ENCODE data around the gene MYO10.
"Not testable (repeated sequence)": the region's sequence is repeated elsewhere in the genome, so short reads cannot be mapped to it uniquely, and the experiment has no call there.

MYO10 gene

GRCh38 chr5:16866273-16866672, 69.8 kb downstream of the MYO10 start:
- no peak for DNase-seq (ENCODE audit: low read depth in 1 of 2, low spot score in 1 of 2)

DNA sequence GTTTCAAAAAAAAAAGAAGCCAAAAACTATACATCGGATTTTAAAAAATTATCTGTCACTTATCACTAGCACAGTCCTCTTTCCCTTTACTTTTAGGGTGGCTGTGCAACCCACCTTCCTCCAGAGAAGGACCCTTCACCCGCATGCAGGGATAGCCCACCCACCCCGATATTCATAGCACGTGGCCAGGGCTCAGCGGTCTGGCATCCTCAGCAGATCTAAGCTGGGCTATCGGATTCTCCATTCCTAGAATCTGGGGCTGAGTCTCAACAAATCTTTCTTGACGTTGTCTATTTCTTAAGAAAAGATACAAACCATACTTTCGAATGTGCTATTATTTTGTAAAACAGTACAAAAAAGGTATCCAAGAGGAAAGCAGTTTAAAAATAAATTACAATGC, 70.9 kb downstream of the MYO10 start:
- no peak for DNase-seq (ENCODE audit: low read depth in 1 of 2, low spot score in 1 of 2)

DNA sequence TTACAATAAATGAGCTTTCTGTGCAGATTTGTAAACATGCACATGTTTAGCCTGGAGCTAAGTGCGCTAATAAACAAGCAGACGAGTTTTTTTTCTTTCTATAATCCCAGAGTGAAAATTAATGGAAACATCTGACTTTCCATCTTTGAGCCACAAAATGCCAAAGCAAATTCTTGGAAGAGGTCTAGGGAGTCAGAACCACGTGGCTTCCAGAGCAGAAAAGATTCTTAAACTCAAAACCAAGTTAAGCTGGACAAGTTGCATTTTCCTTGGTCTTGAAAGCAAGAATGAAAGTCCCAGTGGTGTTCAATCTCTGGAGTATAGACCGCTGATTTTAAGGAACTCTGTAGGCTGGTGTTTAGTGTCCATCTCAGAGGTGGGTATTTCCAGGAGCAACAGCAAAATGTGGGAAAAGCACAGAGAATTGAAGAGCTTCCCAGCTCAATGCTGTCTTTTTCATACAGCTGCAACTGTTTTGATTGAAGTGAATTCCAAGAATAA, 71.4 kb downstream of the MYO10 start:
- no peak for DNase-seq (ENCODE audit: low read depth in 1 of 2, low spot score in 1 of 2)

- DNase-seq (ENCODE audit: low read depth in 1 of 2, low spot score in 1 of 2), result no peak
Observed at GRCh38 chr5:16863469-16863946, 72.6 kb downstream of the MYO10 start.

GRCh38 chr5:16862777-16863176, 73.3 kb downstream of the MYO10 start:
- no peak for DNase-seq (ENCODE audit: low read depth in 1 of 2, low spot score in 1 of 2)

DNA sequence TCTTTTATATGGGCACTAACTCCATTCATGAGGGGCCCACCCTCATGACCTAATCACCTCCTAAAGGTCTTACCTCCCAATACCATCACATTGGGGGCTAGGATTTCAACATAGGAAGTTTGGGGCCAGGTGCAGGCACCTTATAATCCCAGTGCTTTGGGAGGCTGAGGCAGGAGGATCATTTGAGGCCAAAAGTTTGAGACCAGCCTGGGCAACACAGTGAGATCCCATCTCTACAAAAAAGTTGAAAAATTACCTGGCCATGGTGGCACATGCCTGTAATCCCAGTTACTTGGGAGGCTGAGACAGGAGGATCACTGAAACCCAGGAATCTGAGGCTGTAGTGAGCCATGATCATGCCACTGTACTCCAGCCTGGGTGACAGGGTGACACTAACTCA, 76.7 kb downstream of the MYO10 start:
- DNase-seq (ENCODE audit: low read depth in 1 of 2, low spot score in 1 of 2), result no peak

DNA sequence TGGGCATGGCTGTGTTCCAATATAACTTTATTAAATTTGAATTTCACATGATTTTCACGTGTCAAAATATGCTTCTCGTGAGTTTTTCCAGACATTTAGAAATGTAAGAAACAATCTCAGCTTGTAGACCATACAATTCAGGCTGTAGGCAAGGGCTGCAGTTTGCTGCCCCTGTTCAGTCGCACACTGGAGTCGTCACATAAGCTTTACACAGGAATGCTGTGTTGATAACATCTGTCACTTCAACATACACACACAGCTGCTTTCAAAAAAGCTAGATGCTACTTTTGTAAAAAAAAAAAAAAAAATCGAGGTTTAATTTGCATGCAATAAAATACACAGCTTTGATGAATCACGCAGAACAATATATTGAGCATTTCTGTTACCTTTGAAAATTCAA, 77.9 kb downstream of the MYO10 start:
- no peak for DNase-seq (ENCODE audit: low read depth in 1 of 2, low spot score in 1 of 2)

- DNase-seq (ENCODE audit: low read depth in 1 of 2, low spot score in 1 of 2), result no peak
Observed at GRCh38 chr5:16857635-16858034, 78.5 kb downstream of the MYO10 start.

DNA sequence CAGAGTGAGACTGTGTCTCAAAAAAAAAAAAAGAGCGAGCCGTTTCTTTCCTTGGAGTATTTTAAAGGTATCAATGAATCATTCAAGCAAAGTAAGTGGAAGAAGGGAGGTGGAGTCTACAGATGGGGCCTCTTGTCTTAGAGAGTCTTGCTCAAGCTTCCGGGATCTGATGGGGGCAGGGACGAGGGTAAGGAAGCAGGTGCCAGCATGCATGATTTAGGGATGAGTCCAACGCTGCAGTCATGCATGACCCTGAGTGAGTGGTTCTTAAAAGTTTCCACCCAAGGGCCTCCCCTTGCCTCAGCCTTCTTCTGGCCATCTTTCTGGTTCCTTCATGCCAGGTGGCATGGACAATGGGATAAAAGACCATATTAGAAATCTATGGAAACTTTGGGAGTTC, 79.6 kb downstream of the MYO10 start:
- no peak for DNase-seq (ENCODE audit: low read depth in 1 of 2, low spot score in 1 of 2)

DNA sequence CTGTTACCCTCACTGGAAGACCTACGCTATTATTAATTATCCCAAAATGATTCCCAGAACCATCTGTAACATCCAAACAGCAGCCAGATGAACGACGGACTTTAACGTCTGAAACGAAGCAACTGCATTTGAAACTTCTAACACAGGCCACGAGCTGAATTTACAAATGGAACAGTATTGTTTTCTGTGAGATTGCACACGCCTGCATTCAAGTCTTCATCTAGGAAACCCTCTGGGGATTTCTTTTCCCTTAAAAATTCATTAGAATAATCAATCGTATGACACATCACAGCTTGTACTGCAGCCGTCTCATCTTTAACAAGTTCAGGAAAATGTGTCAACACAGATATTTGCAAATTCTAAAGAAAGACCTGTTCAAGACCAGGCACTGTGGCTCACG, 80.2 kb downstream of the MYO10 start:
- DNase-seq (ENCODE audit: low read depth in 1 of 2, low spot score in 1 of 2), result no peak

- no peak for DNase-seq (ENCODE audit: low read depth in 1 of 2, low spot score in 1 of 2)
Observed at GRCh38 chr5:16855485-16855884, 80.6 kb downstream of the MYO10 start.

GRCh38 chr5:16854351-16854750, 81.7 kb downstream of the MYO10 start:
- DNase-seq (ENCODE audit: low read depth in 1 of 2, low spot score in 1 of 2), result no peak

DNA sequence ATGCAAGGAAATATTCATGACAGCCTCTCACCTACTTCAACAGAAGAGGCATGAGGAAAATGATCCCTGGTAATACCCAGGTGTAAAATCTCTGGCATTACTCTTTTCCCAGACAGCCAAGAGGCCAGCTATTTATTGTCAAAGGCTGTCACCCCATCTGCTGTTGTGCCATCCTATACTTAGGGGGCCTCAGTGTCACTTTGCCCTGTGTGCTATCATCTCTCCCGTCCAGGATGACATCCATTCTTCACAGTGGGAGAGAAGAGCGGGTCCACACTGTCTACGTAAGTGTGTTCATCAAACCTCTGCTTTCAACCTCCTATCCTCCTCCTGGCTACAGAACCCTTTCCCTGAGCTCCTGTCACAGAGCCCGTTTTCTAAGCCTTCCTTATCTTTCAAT, 82.6 kb downstream of the MYO10 start:
- DNase-seq (ENCODE audit: low read depth in 1 of 2, low spot score in 1 of 2), result no peak

- no peak for DNase-seq (ENCODE audit: low read depth in 1 of 2, low spot score in 1 of 2)
Observed at GRCh38 chr5:16852251-16853005, 83.7 kb downstream of the MYO10 start.

GRCh38 chr5:16849775-16850174, 86.3 kb downstream of the MYO10 start:
- no peak for DNase-seq (ENCODE audit: low read depth in 1 of 2, low spot score in 1 of 2)

DNA sequence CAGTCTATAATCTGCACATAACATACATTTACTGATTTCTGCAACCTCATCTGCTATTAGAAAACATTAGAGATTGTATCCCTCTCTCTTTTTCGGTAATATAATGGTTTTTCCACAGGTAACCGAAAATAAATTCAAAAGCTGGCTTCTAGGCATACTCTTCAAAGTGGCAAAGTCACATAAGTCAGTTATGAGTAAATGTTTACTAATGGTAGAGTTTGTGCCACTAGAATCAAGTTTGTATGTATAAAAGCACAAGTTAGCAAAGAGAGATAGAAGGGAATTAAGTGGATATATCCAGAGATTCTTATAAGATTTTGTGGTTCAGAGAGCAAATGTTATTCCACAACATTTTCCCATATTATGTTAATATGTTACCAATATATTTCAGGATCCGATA, 86.9 kb downstream of the MYO10 start:
- no peak for DNase-seq (ENCODE audit: low read depth in 1 of 2, low spot score in 1 of 2)

GRCh38 chr5:16844952-16845351, 91.1 kb downstream of the MYO10 start:
- DNase-seq (ENCODE audit: low read depth in 1 of 2, low spot score in 1 of 2), result no peak

DNA sequence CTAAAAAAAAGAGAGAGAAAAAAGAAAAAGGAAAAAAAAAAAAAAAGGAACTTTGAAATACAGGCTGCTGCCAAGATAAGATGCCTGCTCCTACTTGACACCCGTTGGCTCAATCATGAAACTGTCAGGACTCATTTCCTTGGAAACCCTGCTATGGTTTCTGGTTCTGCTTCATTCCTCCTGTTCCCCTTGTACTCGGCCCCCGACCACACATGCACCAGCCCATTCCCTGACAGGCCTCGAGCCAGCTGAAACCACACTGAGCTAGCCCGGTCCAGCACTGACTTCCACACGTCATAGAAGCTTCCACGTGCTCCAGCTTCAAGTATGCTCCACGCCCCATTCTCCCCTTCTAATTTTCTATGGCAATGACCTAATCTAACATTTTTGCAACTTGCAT, 93.2 kb downstream of the MYO10 start:
- no peak for DNase-seq (ENCODE audit: low read depth in 1 of 2, low spot score in 1 of 2)

DNA sequence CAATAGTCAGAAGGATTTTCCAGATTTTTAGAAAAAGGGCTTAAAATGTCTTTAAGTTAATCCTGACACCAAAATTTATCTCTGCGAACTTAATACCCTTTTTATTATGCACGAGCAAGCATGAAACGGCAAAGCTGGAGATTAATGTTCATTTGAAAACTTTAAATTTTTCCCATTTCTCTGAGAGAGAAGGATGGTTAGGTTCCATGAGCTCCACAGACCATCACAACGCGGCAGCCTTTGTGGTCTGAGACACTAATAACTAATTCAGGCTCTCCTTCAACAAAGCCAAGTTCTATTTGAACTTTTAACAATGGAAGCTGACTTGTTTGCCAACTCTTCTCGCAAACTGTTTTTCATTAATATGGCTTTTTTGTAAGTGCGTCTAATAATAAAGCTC, 94.7 kb downstream of the MYO10 start:
- DNase-seq (ENCODE audit: low read depth in 1 of 2, low spot score in 1 of 2), result no peak

- no peak for DNase-seq (ENCODE audit: low read depth in 1 of 2, low spot score in 1 of 2)
Observed at GRCh38 chr5:16837305-16837704, 98.8 kb downstream of the MYO10 start.

- DNase-seq (ENCODE audit: low read depth in 1 of 2, low spot score in 1 of 2), result no peak
Observed at GRCh38 chr5:16834029-16834428, 102.1 kb downstream of the MYO10 start.

GRCh38 chr5:16831326-16831725, 104.8 kb downstream of the MYO10 start:
- DNase-seq (ENCODE audit: low read depth in 1 of 2, low spot score in 1 of 2), result not testable (repeated sequence)

DNA sequence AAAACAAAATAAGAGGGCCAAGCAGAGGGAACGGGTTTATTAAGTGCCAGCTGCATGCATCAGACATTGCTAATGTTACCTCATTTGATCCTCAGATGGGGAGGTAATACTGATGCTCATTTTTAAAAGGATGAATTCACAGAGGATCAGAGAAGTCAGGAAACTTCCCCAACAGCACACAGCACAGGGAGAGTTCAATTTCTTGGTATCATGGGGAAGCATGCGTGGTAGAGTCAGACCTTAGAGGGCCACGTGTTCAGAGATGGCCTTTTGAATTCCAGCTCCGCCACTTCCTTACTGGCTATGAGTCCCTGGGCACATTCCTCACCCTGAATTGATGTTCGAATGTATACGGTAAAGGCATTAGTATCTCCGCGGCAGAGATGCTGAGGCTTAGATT, 108.3 kb downstream of the MYO10 start:
- DNase-seq (ENCODE audit: low read depth in 1 of 2, low spot score in 1 of 2), result no peak
